ENCODE data around the gene STAT6. TPM values are rescaled to one million over a fixed set of nuclear protein-coding genes. Genes with fewer than 3 reads are reported as not detected.
A peak's percentile ranks its signal among the peaks of the same experiment; 100 is the strongest.

The STAT6 gene
- total RNA-seq, 1 donor from 2014 or later = 33.8 TPM

GRCh38 chr12:57150400-57151000, 39.3 kb upstream of the STAT6 start:
- Histone ChIP-seq H3K4me1 (ENCODE audit: insufficient read depth, low read length) (peaks cover 50% of the 10 kb centered on the region), H4K20me1 (ENCODE audit: insufficient read depth, low read length) (peaks cover 95% of the 10 kb centered on the region), H3K9me3 (ENCODE audit: insufficient read depth, low read depth, low read length) (no peaks in the 10 kb centered on the region), H3K9ac (ENCODE audit: low read length) (no peak overlapping the region), H3K4me2 (ENCODE audit: low read length) (no peak overlapping the region), H2AFZ (ENCODE audit: low read depth, low read length) (no peak overlapping the region), H3K27me3 (ENCODE audit: insufficient read depth, low read length) (no peaks in the 10 kb centered on the region), H3K27ac (ENCODE audit: low read depth, low read length) (peak overlapping the region; percentile 71), H3K79me2 (ENCODE audit: insufficient read depth, low read length) (peaks cover 46% of the 10 kb centered on the region), H3K36me3 (ENCODE audit: insufficient read depth, low read length) (peaks cover 31% of the 10 kb centered on the region), H3K4me3 (ENCODE audit: insufficient read depth, low read depth, low read length) (no peak overlapping the region)
- TF ChIP-seq CTCF (IDR thresholded peaks at IDR 0.05; ENCODE audit: insufficient read depth, low read depth, low read length) = no peak
- no peaks in the 10 kb centered on the region for H3K27me3 Mint-ChIP-seq (ENCODE audit: low read depth, unreplicated experiment)
- DNase-seq (ENCODE audit: low read depth) (no peak), FAIRE-seq (no peak)
- no peaks in the 10 kb centered on the region for H3K9me3 Mint-ChIP-seq (ENCODE audit: unreplicated experiment)
- H3K36me3 Mint-ChIP-seq (ENCODE audit: low read depth, unreplicated experiment) = peaks cover 55% of the 10 kb centered on the region
- H3K27ac Mint-ChIP-seq (ENCODE audit: unreplicated experiment) = no peak overlapping the region
- peaks cover 55% of the 10 kb centered on the region for H3K4me1 Mint-ChIP-seq (ENCODE audit: low read depth, unreplicated experiment)
- H3K4me3 Mint-ChIP-seq (ENCODE audit: unreplicated experiment) = no peak overlapping the region

GRCh38 chr12:57149245-57149900, 38.2 kb upstream of the STAT6 start:
- Histone ChIP-seq H3K4me3 (ENCODE audit: insufficient read depth, low read depth, low read length) (no peak overlapping the region), H2AFZ (ENCODE audit: low read depth, low read length) (no peak overlapping the region), H3K36me3 (ENCODE audit: insufficient read depth, low read length) (peaks cover 31% of the 10 kb centered on the region), H3K27me3 (ENCODE audit: insufficient read depth, low read length) (no peaks in the 10 kb centered on the region), H3K9ac (ENCODE audit: low read length) (peak overlapping the region; percentile 19), H3K79me2 (ENCODE audit: insufficient read depth, low read length) (peaks cover 56% of the 10 kb centered on the region), H3K4me1 (ENCODE audit: insufficient read depth, low read length) (peaks cover 50% of the 10 kb centered on the region), H3K9me3 (ENCODE audit: insufficient read depth, low read depth, low read length) (no peaks in the 10 kb centered on the region), H4K20me1 (ENCODE audit: insufficient read depth, low read length) (peaks cover 94% of the 10 kb centered on the region), H3K4me2 (ENCODE audit: low read length) (peak overlapping the region; percentile 4), H3K27ac (ENCODE audit: low read depth, low read length) (peak overlapping the region; percentile 10)
- Mint-ChIP-seq H3K9me3 (ENCODE audit: unreplicated experiment) (no peaks in the 10 kb centered on the region), H3K36me3 (ENCODE audit: low read depth, unreplicated experiment) (peaks cover 52% of the 10 kb centered on the region), H3K27me3 (ENCODE audit: low read depth, unreplicated experiment) (no peaks in the 10 kb centered on the region), H3K4me3 (ENCODE audit: unreplicated experiment) (no peak overlapping the region), H3K27ac (ENCODE audit: unreplicated experiment) (peak overlapping the region; percentile 70), H3K4me1 (ENCODE audit: low read depth, unreplicated experiment) (peaks cover 58% of the 10 kb centered on the region)
- TF ChIP-seq CTCF (IDR thresholded peaks at IDR 0.05; ENCODE audit: insufficient read depth, low read depth, low read length) (no peak), EZH2 (IDR thresholded peaks at IDR 0.05; ENCODE audit: insufficient read depth, low read length) (no peak)
- DNase-seq (ENCODE audit: low read depth) = no peak
- no peak for FAIRE-seq

Measured in astrocyte (in vitro differentiated cells and primary cell).